Fibroblast of mammary gland (primary cell): Measurements from ENCODE around the gene LMO3.

Source experiments
- DNase-seq: peaks from one replicate; pipeline ENCODE4 v3.0.0-alpha.2; 2010; ENCODE audit warnings: low read depth
- H3K4me3 ChIP-seq: 2 replicates; pipeline ENCODE4 v1.5.1; 2011; ENCODE audit warnings: low read depth, mild to moderate bottlenecking, low read length, moderate library complexity; ENCODE audit not compliant: control insufficient read depth
- TF ChIP-seq, protein P1 (sequence below): conservative IDR thresholded peaks from 2 replicates; pipeline ENCODE4 v1.5.1; 2011; ENCODE audit warnings: low read depth, low read length, inconsistent platforms; ENCODE audit not compliant: control insufficient read depth, insufficient read depth

LMO3 gene

DNA sequence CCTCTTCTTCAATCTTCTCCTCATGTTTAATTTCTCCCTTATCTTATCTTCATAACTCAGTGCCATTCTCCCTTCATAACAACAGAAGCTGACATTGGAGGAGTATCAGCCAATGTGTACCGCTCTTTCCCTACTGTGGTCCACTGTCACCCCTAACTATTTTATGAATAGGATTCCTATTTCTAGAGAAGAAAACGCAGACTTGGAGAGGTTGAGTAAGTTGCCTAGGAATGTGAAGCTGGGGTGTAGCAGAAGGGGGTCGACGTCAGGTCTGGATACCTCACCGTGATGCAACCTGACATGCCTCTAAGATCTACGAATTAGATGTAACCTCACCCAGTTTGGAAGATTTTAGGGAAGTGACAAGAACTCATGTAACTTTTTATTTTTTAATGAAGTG, 17.1 kb downstream of the LMO3 start:
- H3K4me3 ChIP-seq: no peak overlapping the region
- DNase-seq: no peak
- TF ChIP-seq, protein P1, sequence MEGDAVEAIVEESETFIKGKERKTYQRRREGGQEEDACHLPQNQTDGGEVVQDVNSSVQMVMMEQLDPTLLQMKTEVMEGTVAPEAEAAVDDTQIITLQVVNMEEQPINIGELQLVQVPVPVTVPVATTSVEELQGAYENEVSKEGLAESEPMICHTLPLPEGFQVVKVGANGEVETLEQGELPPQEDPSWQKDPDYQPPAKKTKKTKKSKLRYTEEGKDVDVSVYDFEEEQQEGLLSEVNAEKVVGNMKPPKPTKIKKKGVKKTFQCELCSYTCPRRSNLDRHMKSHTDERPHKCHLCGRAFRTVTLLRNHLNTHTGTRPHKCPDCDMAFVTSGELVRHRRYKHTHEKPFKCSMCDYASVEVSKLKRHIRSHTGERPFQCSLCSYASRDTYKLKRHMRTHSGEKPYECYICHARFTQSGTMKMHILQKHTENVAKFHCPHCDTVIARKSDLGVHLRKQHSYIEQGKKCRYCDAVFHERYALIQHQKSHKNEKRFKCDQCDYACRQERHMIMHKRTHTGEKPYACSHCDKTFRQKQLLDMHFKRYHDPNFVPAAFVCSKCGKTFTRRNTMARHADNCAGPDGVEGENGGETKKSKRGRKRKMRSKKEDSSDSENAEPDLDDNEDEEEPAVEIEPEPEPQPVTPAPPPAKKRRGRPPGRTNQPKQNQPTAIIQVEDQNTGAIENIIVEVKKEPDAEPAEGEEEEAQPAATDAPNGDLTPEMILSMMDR: no peak

GRCh38 chr12:16587514-16587913, 18.4 kb downstream of the LMO3 start:
- no peak for DNase-seq
- H3K4me3 ChIP-seq: no peak overlapping the region
- TF ChIP-seq, protein P1: no peak

DNA sequence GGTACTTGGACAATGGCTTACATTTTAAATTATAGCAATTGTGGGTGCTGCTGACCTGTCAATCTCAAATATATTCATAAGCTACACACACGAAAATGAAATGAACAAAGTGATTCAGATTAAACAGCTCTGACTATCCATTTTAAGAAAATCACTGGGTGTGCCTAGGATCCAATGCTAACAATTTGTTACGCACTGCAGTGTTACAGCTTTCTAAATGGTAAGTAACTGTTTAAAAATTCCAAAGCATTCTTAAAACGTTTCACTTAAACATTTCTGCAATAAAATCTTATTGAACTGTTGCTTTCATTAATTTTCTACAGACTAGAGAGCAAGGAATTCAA, 18.9 kb downstream of the LMO3 start:
- H3K4me3 ChIP-seq: no peak overlapping the region
- DNase-seq: no peak

GRCh38 chr12:16586350-16587109, 19.4 kb downstream of the LMO3 start:
- TF ChIP-seq, protein P1: no peak
- DNase-seq: peak; percentile 63
- no peak overlapping the region for H3K4me3 ChIP-seq

More for the DNA sequence above, 18.9 kb downstream of the LMO3 start:
- TF ChIP-seq, protein P1: no peak

- no peak overlapping the region for H3K4me3 ChIP-seq
- DNase-seq: no peak
These were observed 20.2 kb downstream of the LMO3 start for GRCh38 chr12:16585781-16586180.

GRCh38 chr12:16583969-16584745, 21.8 kb downstream of the LMO3 start:
- TF ChIP-seq, protein P1: no peak
- H3K4me3 ChIP-seq: no peak overlapping the region
- peak; percentile 37 for DNase-seq

More at GRCh38 chr12:16585781-16586180, 20.2 kb downstream of the LMO3 start:
- TF ChIP-seq, protein P1: no peak
